OCI-LY1 (cell line): Measurements from ENCODE around the gene GGT1.
"Not testable (repeated sequence)": the region's sequence is repeated elsewhere in the genome, so short reads cannot be mapped to it uniquely, and the experiment has no call there.

Experiments used
- H2AFZ ChIP-seq: fragments of 200-600 bp; sonication (generic), shearing (Covaris generic); 2 replicates; pipeline ENCODE4 v1.6.0; 2014; ENCODE audit warnings: antibody characterized with exemption, mild to moderate bottlenecking, low read length
- H3F3A ChIP-seq: fragments of 200-600 bp; sonication (generic), shearing (Covaris generic); 2 replicates; pipeline ENCODE4 v1.6.0; 2014; ENCODE audit warnings: mild to moderate bottlenecking, antibody characterized with exemption, low read length, moderate library complexity; ENCODE audit not compliant: insufficient read depth
- H3K27ac ChIP-seq: fragments of 200-600 bp; sonication (generic); 2 replicates; pipeline ENCODE4 v1.5.1; 2014; ENCODE audit warnings: low read length, mixed run types, mild to moderate bottlenecking, low read depth; ENCODE audit not compliant: poor library complexity, severe bottlenecking
- H3K27me3 ChIP-seq: fragments of 200-600 bp; sonication (generic); 2 replicates; pipeline ENCODE4 v1.6.0; 2014; ENCODE audit warnings: antibody characterized with exemption, mild to moderate bottlenecking, low read length, moderate library complexity; ENCODE audit not compliant: insufficient read depth
- H3K36me3 ChIP-seq: fragments of 200-600 bp; sonication (generic); 2 replicates; pipeline ENCODE4 v1.6.1; 2014; ENCODE audit warnings: mild to moderate bottlenecking, antibody characterized with exemption, low read length, moderate library complexity, mixed read lengths; ENCODE audit not compliant: insufficient read depth
- H3K4me1 ChIP-seq: fragments of 200-600 bp; sonication (generic); 2 replicates; pipeline ENCODE4 v1.5.1; 2014; ENCODE audit warnings: mild to moderate bottlenecking, low read length, moderate library complexity; ENCODE audit not compliant: insufficient read depth, severe bottlenecking
- H3K4me2 ChIP-seq: fragments of 200-600 bp; sonication (generic), shearing (Covaris generic); 2 replicates; pipeline ENCODE4 v1.6.1; 2014; ENCODE audit warnings: low read length
- H3K4me3 ChIP-seq: fragments of 200-600 bp; sonication (generic); 2 replicates; pipeline ENCODE4 v1.5.1; 2014; ENCODE audit warnings: low read length, low read depth, mild to moderate bottlenecking, mixed read lengths; ENCODE audit not compliant: poor library complexity, severe bottlenecking
- H3K79me2 ChIP-seq: fragments of 200-600 bp; shearing (Covaris generic); 2 replicates; pipeline ENCODE4 v1.6.1; 2016; ENCODE audit warnings: mixed run types, low read length, mixed read lengths; ENCODE audit not compliant: insufficient read depth
- H3K9ac ChIP-seq: fragments of 200-600 bp; sonication (generic), shearing (Covaris generic); 2 replicates; pipeline ENCODE4 v1.6.1; 2014; ENCODE audit warnings: mild to moderate bottlenecking, low read length, mixed read lengths
- H3K9me2 ChIP-seq: fragments of 200-600 bp; sonication (generic), shearing (Covaris generic); 2 replicates; pipeline ENCODE4 v1.6.1; 2014; ENCODE audit warnings: low read depth, mild to moderate bottlenecking, low read length, mixed read lengths
- H3K9me3 ChIP-seq: fragments of 200-600 bp; shearing (Covaris generic); 2 replicates; pipeline ENCODE4 v1.6.1; 2014; ENCODE audit warnings: low read length, mixed read lengths
- H4K20me1 ChIP-seq: fragments of 200-600 bp; sonication (generic), shearing (Covaris generic); 2 replicates; pipeline ENCODE4 v1.6.0; 2016; ENCODE audit warnings: mild to moderate bottlenecking, low read length; ENCODE audit not compliant: insufficient read depth
- CTCF ChIP-seq: fragments of 200-600 bp; sonication (generic), shearing (Covaris generic); IDR thresholded peaks from 2 replicates; pipeline ENCODE4 v1.5.1; 2017; ENCODE audit warnings: mild to moderate bottlenecking, antibody characterized with exemption, low read length, moderate library complexity, mixed read lengths

The GGT1 gene

GRCh38 chr22:24634776-24635389 is 31.9 kb downstream of the GGT1 start:
- H3K4me2 ChIP-seq, H3K9ac ChIP-seq: not testable (repeated sequence)
- TF ChIP-seq CTCF = peak; percentile 27; the same call in 1 of the 2 replicates

DNA sequence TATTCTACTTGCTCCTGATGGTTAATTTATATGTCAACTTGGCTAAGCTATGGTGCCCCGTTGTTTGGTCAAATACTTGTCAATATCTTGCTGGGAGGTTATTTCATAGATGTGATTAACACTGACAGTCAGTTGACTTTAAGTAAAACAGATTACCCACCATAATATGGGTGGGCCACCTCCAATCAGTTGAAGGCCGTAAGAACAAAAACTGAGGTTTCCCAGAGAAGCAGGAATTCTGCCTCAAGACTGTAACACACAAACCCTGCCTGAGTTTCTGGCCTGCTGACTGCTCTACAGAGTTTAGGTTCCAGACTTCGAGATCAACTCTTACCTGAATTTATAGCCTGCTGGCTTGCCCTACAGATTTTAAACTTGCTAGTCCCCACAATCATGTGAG is 33.5 kb downstream of the GGT1 start:
- H3K9me2 ChIP-seq, H2AFZ ChIP-seq, H3K79me2 ChIP-seq, H4K20me1 ChIP-seq, H3K4me3 ChIP-seq, H3K36me3 ChIP-seq, H3K27ac ChIP-seq, H3K9me3 ChIP-seq, H3K9ac ChIP-seq, H3K4me1 ChIP-seq, H3F3A ChIP-seq, H3K4me2 ChIP-seq, H3K27me3 ChIP-seq: not testable (repeated sequence)

More at GRCh38 chr22:24634776-24635389, 31.9 kb downstream of the GGT1 start:
- not testable (repeated sequence) for H3K9me3 ChIP-seq, H3K4me3 ChIP-seq, H3K4me1 ChIP-seq, H3K9me2 ChIP-seq, H3K27me3 ChIP-seq, H3K36me3 ChIP-seq, H3F3A ChIP-seq, H3K79me2 ChIP-seq, H2AFZ ChIP-seq, H4K20me1 ChIP-seq
- peak overlapping the region; percentile 69 for H3K27ac ChIP-seq

GRCh38 chr22:24642307-24642706 is 39.3 kb downstream of the GGT1 start:
- not testable (repeated sequence) for H3K4me2 ChIP-seq, H3K27ac ChIP-seq

DNA sequence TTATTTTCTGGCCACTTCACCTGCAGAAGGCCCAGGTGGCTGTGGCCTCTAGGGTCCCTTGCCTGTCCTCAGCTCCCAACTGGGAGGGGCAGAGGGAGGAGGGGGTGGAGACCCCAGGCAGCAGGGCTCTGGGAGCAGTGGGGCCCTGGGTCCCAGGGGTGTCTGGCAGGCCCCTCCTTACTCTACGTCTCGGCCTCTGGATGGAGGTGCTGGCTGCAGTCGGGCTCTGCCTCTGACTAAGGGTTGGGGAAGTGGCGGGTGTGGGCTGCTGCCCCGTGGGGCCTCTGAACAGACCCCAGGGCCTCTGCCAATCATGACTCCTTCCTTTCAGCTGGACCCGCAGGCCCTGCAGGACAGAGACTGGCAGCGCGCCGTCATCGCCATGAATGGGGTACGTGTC is 41.4 kb downstream of the GGT1 start:
- not testable (repeated sequence) for H3K4me3 ChIP-seq, H2AFZ ChIP-seq, H3K27me3 ChIP-seq, H3K36me3 ChIP-seq, H3K79me2 ChIP-seq, H3K9me2 ChIP-seq, H3K4me1 ChIP-seq, H3F3A ChIP-seq, H3K4me2 ChIP-seq, H3K9me3 ChIP-seq, H4K20me1 ChIP-seq, H3K27ac ChIP-seq, H3K9ac ChIP-seq

More at GRCh38 chr22:24642307-24642706, 39.3 kb downstream of the GGT1 start:
- not testable (repeated sequence) for H3K79me2 ChIP-seq, H3K4me1 ChIP-seq, H3K27me3 ChIP-seq, H3K9me3 ChIP-seq, H3K4me3 ChIP-seq, H3F3A ChIP-seq, H2AFZ ChIP-seq, H3K36me3 ChIP-seq, H3K9me2 ChIP-seq, H3K9ac ChIP-seq, H4K20me1 ChIP-seq

GRCh38 chr22:24645408-24646399 is 42.7 kb downstream of the GGT1 start:
- not testable (repeated sequence) for H3K79me2 ChIP-seq, H3K4me1 ChIP-seq, H3K4me2 ChIP-seq, H4K20me1 ChIP-seq, H3K36me3 ChIP-seq, H3K4me3 ChIP-seq, H3K9me3 ChIP-seq, H3K9ac ChIP-seq, H3K27ac ChIP-seq, H2AFZ ChIP-seq, H3F3A ChIP-seq, H3K9me2 ChIP-seq, H3K27me3 ChIP-seq

- H3K36me3 ChIP-seq, H3F3A ChIP-seq, H3K4me1 ChIP-seq, H3K4me3 ChIP-seq, H3K79me2 ChIP-seq, H3K9me3 ChIP-seq, H3K27ac ChIP-seq, H3K4me2 ChIP-seq, H3K27me3 ChIP-seq, H3K9me2 ChIP-seq, H4K20me1 ChIP-seq, H2AFZ ChIP-seq, H3K9ac ChIP-seq: not testable (repeated sequence)
Observed at GRCh38 chr22:24646756-24647155, 43.8 kb downstream of the GGT1 start.

- H2AFZ ChIP-seq = not testable (repeated sequence)
Observed at GRCh38 chr22:24649371-24649770, 46.4 kb downstream of the GGT1 start.

More at GRCh38 chr22:24649371-24649770, 46.4 kb downstream of the GGT1 start:
- not testable (repeated sequence) for H3K4me1 ChIP-seq, H3K9ac ChIP-seq, H3K27me3 ChIP-seq, H3K4me2 ChIP-seq, H3K9me3 ChIP-seq, H3K9me2 ChIP-seq, H3K27ac ChIP-seq, H3K36me3 ChIP-seq, H3F3A ChIP-seq, H4K20me1 ChIP-seq, H3K79me2 ChIP-seq, H3K4me3 ChIP-seq
